ENCODE measurements around the gene TSPAN14. TPM values are rescaled to one million over a fixed set of nuclear protein-coding genes. Genes with fewer than 3 reads are reported as not detected.

The TSPAN14 gene
- 10 to 100 TPM; 72.9 to 96.2 (median 84.5) TPM for total RNA-seq (2021; fragmentation: NEBNext Ultra II Directional; extraction: Animal tissue kit (Norgen Biotek cat#: 25700))
- long read RNA-seq, full-length matches to known transcripts, result 30 of 72 reads
- long read RNA-seq, partial matches to known transcripts, result 7 of 72 reads
- long read RNA-seq, other reads (novel, unspliced or antisense), result 35 of 72 reads

GRCh38 chr10:80453842-80454512, at the start of gene TSPAN14:
Gene TSPAN14, plus strand, starts transcription at chr10:80454310. Its CDS starts 34,924 bp downstream, at chr10:80489234.
- Mint-ChIP-seq H3K9me3 (no peaks in the 10 kb centered on the region), H3K4me3 (peak within 1 kb of the TSS; percentile 97), H3K27me3 (ENCODE audit: insufficient read depth) (no peaks in the 10 kb centered on the region), H3K4me1 (ENCODE audit: low read depth) (peaks cover 37% of the 10 kb centered on the region), H3K27ac (peak within 1 kb of the TSS; percentile 91), H3K36me3 (ENCODE audit: low read depth) (peaks cover 13% of the 10 kb centered on the region)
- no peak for TF ChIP-seq CTCF (IDR thresholded peaks at IDR 0.05)
- DNase-seq, result peak; percentile 79

GRCh38 chr10:80405035-80405434, 49.1 kb upstream of the TSPAN14 start:
- H3K27ac Mint-ChIP-seq, result no peak overlapping the region
- H3K36me3 Mint-ChIP-seq (ENCODE audit: low read depth), result peaks cover 5% of the 10 kb centered on the region; the same call in 1 of the 2 replicates
- H3K4me3 Mint-ChIP-seq, result no peak overlapping the region
- H3K4me1 Mint-ChIP-seq (ENCODE audit: low read depth), result peaks cover 7% of the 10 kb centered on the region; the same call in 1 of the 2 replicates
- no peaks in the 10 kb centered on the region; the same call in 1 of the 2 replicates for H3K9me3 Mint-ChIP-seq
- no peak for TF ChIP-seq CTCF (IDR thresholded peaks at IDR 0.05)
- DNase-seq, result no peak
- peaks cover 28% of the 10 kb centered on the region for H3K27me3 Mint-ChIP-seq (ENCODE audit: insufficient read depth)

GRCh38 chr10:80405626-80406025, 48.5 kb upstream of the TSPAN14 start:
- DNase-seq, result no peak
- H3K4me1 Mint-ChIP-seq (ENCODE audit: low read depth), result peaks cover 7% of the 10 kb centered on the region; the same call in 1 of the 2 replicates
- peaks cover 30% of the 10 kb centered on the region for H3K27me3 Mint-ChIP-seq (ENCODE audit: insufficient read depth)
- TF ChIP-seq CTCF (IDR thresholded peaks at IDR 0.05), result no peak
- H3K27ac Mint-ChIP-seq, result no peak overlapping the region
- no peaks in the 10 kb centered on the region; the same call in 1 of the 2 replicates for H3K9me3 Mint-ChIP-seq
- peaks cover 5% of the 10 kb centered on the region; the same call in 1 of the 2 replicates for H3K36me3 Mint-ChIP-seq (ENCODE audit: low read depth)
- no peak overlapping the region for H3K4me3 Mint-ChIP-seq

GRCh38 chr10:80406204-80406603, 47.9 kb upstream of the TSPAN14 start:
- Mint-ChIP-seq H3K36me3 (ENCODE audit: low read depth) (peaks cover 5% of the 10 kb centered on the region; the same call in 1 of the 2 replicates), H3K4me3 (no peak overlapping the region), H3K27ac (no peak overlapping the region), H3K27me3 (ENCODE audit: insufficient read depth) (peaks cover 29% of the 10 kb centered on the region), H3K9me3 (no peaks in the 10 kb centered on the region; the same call in 1 of the 2 replicates), H3K4me1 (ENCODE audit: low read depth) (peaks cover 7% of the 10 kb centered on the region; the same call in 1 of the 2 replicates)
- no peak for DNase-seq
- TF ChIP-seq CTCF (IDR thresholded peaks at IDR 0.05), result no peak

GRCh38 chr10:80407812-80408241, 46.3 kb upstream of the TSPAN14 start:
- peaks cover 25% of the 10 kb centered on the region for H3K27me3 Mint-ChIP-seq (ENCODE audit: insufficient read depth)
- peaks cover 14% of the 10 kb centered on the region for H3K4me1 Mint-ChIP-seq (ENCODE audit: low read depth)
- H3K36me3 Mint-ChIP-seq (ENCODE audit: low read depth), result peaks cover 5% of the 10 kb centered on the region; the same call in 1 of the 2 replicates
- H3K4me3 Mint-ChIP-seq, result peak overlapping the region; percentile 72
- no peak for TF ChIP-seq CTCF (IDR thresholded peaks at IDR 0.05)
- no peaks in the 10 kb centered on the region; the same call in 1 of the 2 replicates for H3K9me3 Mint-ChIP-seq
- no peak overlapping the region for H3K27ac Mint-ChIP-seq
- DNase-seq, result no peak

All from HFFc6 (cell line).